ENCODE measurements around the gene PWP1. TPM values are rescaled to one million over a fixed set of nuclear protein-coding genes. Genes with fewer than 3 reads are reported as not detected.

The PWP1 gene
- total and polyA plus RNA-seq, 9 of the 15 experiments (the other 6 are each of a cell fraction or from before 2014, with no cell fraction given), result 61.6 to 401 (median 111) TPM

DNA sequence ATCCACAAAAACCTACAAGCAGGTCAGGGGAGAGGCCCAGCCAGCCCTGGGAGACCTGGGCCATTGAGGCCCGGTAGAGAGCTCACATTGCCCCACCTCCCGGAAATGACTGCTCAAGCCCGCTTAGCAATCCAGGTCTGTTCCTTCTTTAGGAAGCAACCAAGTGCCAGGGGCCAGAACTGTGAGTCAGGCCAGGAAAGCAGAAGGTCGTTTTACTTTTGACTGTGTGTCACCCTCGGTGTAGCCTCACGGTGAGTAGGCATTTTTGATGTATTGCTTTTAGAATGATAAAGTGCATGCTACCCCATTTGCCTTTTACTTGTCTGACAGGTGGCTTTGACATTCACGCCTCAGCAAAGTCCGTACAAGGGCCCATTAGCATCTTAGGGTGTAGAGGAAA, 25.4 kb upstream of the PWP1 start (continued):
- TF ChIP-seq, protein P1, sequence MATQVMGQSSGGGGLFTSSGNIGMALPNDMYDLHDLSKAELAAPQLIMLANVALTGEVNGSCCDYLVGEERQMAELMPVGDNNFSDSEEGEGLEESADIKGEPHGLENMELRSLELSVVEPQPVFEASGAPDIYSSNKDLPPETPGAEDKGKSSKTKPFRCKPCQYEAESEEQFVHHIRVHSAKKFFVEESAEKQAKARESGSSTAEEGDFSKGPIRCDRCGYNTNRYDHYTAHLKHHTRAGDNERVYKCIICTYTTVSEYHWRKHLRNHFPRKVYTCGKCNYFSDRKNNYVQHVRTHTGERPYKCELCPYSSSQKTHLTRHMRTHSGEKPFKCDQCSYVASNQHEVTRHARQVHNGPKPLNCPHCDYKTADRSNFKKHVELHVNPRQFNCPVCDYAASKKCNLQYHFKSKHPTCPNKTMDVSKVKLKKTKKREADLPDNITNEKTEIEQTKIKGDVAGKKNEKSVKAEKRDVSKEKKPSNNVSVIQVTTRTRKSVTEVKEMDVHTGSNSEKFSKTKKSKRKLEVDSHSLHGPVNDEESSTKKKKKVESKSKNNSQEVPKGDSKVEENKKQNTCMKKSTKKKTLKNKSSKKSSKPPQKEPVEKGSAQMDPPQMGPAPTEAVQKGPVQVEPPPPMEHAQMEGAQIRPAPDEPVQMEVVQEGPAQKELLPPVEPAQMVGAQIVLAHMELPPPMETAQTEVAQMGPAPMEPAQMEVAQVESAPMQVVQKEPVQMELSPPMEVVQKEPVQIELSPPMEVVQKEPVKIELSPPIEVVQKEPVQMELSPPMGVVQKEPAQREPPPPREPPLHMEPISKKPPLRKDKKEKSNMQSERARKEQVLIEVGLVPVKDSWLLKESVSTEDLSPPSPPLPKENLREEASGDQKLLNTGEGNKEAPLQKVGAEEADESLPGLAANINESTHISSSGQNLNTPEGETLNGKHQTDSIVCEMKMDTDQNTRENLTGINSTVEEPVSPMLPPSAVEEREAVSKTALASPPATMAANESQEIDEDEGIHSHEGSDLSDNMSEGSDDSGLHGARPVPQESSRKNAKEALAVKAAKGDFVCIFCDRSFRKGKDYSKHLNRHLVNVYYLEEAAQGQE (IDR thresholded peaks at IDR 0.05; ENCODE audit: borderline replicate concordance), result no peak
- TF ChIP-seq, protein P1 (CRISPR knock-in tag; IDR thresholded peaks at IDR 0.05; ENCODE audit: low read depth), result no peak
- TF ChIP-seq ELF1 (tag; IDR thresholded peaks at IDR 0.05), result no peak; the same call in 1 of the 2 replicates
- TF ChIP-seq FOXM1 (IDR thresholded peaks at IDR 0.05; ENCODE audit: low read depth), result no peak
- TF ChIP-seq FOXM1 (CRISPR knock-in tag; IDR thresholded peaks at IDR 0.05; ENCODE audit: low read depth), result no peak
- no peak for TF ChIP-seq L3MBTL2 (IDR thresholded peaks at IDR 0.05)
- TF ChIP-seq, protein P2, sequence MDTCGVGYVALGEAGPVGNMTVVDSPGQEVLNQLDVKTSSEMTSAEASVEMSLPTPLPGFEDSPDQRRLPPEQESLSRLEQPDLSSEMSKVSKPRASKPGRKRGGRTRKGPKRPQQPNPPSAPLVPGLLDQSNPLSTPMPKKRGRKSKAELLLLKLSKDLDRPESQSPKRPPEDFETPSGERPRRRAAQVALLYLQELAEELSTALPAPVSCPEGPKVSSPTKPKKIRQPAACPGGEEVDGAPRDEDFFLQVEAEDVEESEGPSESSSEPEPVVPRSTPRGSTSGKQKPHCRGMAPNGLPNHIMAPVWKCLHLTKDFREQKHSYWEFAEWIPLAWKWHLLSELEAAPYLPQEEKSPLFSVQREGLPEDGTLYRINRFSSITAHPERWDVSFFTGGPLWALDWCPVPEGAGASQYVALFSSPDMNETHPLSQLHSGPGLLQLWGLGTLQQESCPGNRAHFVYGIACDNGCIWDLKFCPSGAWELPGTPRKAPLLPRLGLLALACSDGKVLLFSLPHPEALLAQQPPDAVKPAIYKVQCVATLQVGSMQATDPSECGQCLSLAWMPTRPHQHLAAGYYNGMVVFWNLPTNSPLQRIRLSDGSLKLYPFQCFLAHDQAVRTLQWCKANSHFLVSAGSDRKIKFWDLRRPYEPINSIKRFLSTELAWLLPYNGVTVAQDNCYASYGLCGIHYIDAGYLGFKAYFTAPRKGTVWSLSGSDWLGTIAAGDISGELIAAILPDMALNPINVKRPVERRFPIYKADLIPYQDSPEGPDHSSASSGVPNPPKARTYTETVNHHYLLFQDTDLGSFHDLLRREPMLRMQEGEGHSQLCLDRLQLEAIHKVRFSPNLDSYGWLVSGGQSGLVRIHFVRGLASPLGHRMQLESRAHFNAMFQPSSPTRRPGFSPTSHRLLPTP (IDR thresholded peaks at IDR 0.05; ENCODE audit: borderline replicate concordance, extremely low read depth, insufficient read length), result no peak
- TF ChIP-seq ZNF174 (CRISPR knock-in tag; IDR thresholded peaks at IDR 0.05), result no peak
- TF ChIP-seq RBM34 (IDR thresholded peaks at IDR 0.05; ENCODE audit: borderline replicate concordance, insufficient read depth, low read length), result no peak
- peak; percentile 63; the same call in 1 of the 2 replicates for TF ChIP-seq ZNF316 (IDR thresholded peaks at IDR 0.05)
- TF ChIP-seq ZFX (CRISPR knock-in tag; IDR thresholded peaks at IDR 0.05), result no peak
- TF ChIP-seq MIER1 (IDR thresholded peaks at IDR 0.05; ENCODE audit: low read depth), result no peak
- TF ChIP-seq TAF7 (tag; IDR thresholded peaks at IDR 0.05), result no peak
- TF ChIP-seq ZC3H4 (CRISPR knock-in tag; IDR thresholded peaks at IDR 0.05; ENCODE audit: borderline replicate concordance), result no peak
- no peak for TF ChIP-seq ZC3H11A (IDR thresholded peaks at IDR 0.05; ENCODE audit: low read depth, low read length)
- no peak for TF ChIP-seq ZNF830 (CRISPR knock-in tag; IDR thresholded peaks at IDR 0.05)
- TF ChIP-seq ETV6 (IDR thresholded peaks at IDR 0.05; ENCODE audit: borderline replicate concordance in 1 of 2, low read depth in 2 of 2, low read length in 1 of 2), result no peak
- no peak for TF ChIP-seq ETV6 (CRISPR knock-in tag; IDR thresholded peaks at IDR 0.05; ENCODE audit: borderline replicate concordance)
- TF ChIP-seq, protein P3, sequence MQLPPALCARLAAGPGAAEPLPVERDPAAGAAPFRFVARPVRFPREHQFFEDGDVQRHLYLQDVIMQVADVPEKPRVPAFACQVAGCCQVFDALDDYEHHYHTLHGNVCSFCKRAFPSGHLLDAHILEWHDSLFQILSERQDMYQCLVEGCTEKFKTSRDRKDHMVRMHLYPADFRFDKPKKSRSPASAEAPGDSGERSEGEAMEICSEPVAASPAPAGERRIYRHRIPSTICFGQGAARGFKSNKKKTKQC (CRISPR knock-in tag; IDR thresholded peaks at IDR 0.05), result no peak
- TF ChIP-seq U2AF1 (optimal IDR thresholded peaks at IDR 0.05; ENCODE audit: low read depth, low read length), result no peak
